ENCODE data around the gene DDAH1. TPM values are rescaled to one million over a fixed set of nuclear protein-coding genes. Genes with fewer than 3 reads are reported as not detected.

The DDAH1 gene
- total RNA-seq, 1 experiment from 2014 or later: 36.3 TPM

DNA sequence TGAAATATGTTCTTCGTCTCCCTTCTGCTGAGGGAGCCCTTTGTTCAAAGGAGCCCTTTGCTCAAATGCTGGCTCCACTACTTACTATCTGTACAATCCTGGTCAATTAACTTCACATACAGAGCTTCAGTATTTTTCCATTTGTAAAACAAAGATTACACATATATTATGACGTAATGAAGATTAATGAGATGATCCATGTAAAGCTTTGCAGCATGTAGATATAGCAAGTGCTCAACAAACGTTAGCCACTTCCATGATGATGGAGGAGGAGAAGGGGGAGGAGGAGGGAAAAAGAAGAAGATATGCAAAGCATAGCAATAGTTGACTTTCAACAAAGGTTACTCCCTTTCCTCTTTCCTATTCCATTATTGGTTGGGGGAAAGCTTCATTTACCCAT is 10.1 kb upstream of the DDAH1 start:
- no peak overlapping the region for H3K27ac ChIP-seq (ENCODE audit: insufficient read length, low read depth, low read length)
- H3K9me3 ChIP-seq (ENCODE audit: control insufficient read depth, low read depth, low read length): no peaks in the 10 kb centered on the region
- no peak overlapping the region for H2AFZ ChIP-seq (ENCODE audit: low read length)
- WGBS (ENCODE audit: extremely low coverage, insufficient read length, low lambda C conversion rate): no CpG with 5 or more reads among the region's 3 CpGs
- no peak overlapping the region for H3K27ac Mint-ChIP-seq
- H2BK5ac ChIP-seq (ENCODE audit: insufficient read length, low read length): no peak overlapping the region
- H4K20me1 ChIP-seq (ENCODE audit: control insufficient read depth, insufficient read depth, insufficient read length): no peaks in the 10 kb centered on the region
- no peaks in the 10 kb centered on the region for H3K23me2 ChIP-seq (ENCODE audit: insufficient read length, low read depth, low read length, poor library complexity, severe bottlenecking)
- H3K56ac ChIP-seq (ENCODE audit: insufficient read length, low read depth, low read length): no peak overlapping the region
- no peaks in the 10 kb centered on the region for H3K36me3 Mint-ChIP-seq (ENCODE audit: insufficient read depth in 1 of 3, low read depth in 3 of 3)
- H3K79me1 ChIP-seq (ENCODE audit: insufficient read depth, low read depth, low read length, poor library complexity, severe bottlenecking): no peaks in the 10 kb centered on the region
- H2BK20ac ChIP-seq (ENCODE audit: low read depth, low read length, poor library complexity, severe bottlenecking): no peak overlapping the region
- no peak overlapping the region for H3T11ph ChIP-seq (ENCODE audit: low read length)
- H3K27me3 Mint-ChIP-seq (ENCODE audit: low read depth): peaks cover 6% of the 10 kb centered on the region; the same call in 1 of the 2 replicates
- no peak overlapping the region for H4K5ac ChIP-seq (ENCODE audit: insufficient read length, low read depth, low read length)
- H2BK15ac ChIP-seq (ENCODE audit: low read depth, low read length): no peak overlapping the region
- no peaks in the 10 kb centered on the region for H3K9me3 Mint-ChIP-seq
- no peak overlapping the region for H3K4me3 Mint-ChIP-seq
- TF ChIP-seq, protein P1, sequence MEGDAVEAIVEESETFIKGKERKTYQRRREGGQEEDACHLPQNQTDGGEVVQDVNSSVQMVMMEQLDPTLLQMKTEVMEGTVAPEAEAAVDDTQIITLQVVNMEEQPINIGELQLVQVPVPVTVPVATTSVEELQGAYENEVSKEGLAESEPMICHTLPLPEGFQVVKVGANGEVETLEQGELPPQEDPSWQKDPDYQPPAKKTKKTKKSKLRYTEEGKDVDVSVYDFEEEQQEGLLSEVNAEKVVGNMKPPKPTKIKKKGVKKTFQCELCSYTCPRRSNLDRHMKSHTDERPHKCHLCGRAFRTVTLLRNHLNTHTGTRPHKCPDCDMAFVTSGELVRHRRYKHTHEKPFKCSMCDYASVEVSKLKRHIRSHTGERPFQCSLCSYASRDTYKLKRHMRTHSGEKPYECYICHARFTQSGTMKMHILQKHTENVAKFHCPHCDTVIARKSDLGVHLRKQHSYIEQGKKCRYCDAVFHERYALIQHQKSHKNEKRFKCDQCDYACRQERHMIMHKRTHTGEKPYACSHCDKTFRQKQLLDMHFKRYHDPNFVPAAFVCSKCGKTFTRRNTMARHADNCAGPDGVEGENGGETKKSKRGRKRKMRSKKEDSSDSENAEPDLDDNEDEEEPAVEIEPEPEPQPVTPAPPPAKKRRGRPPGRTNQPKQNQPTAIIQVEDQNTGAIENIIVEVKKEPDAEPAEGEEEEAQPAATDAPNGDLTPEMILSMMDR (conservative IDR thresholded peaks at IDR 0.05): no peak
- no peak overlapping the region for H3K14ac ChIP-seq (ENCODE audit: insufficient read depth, low read length)
- H3K4me1 Mint-ChIP-seq: peaks cover 9 to 15% of the 10 kb centered on the region in 2 experiments
- no peak overlapping the region for H2AK5ac ChIP-seq (ENCODE audit: insufficient read length, low read length)
- H3K79me2 ChIP-seq (ENCODE audit: insufficient read depth, low read length): no peaks in the 10 kb centered on the region
- no peak overlapping the region for H3K4me2 ChIP-seq (ENCODE audit: insufficient read depth, insufficient read length, low read length)
- H3K23ac ChIP-seq (ENCODE audit: insufficient read length, low read depth, low read length): no peak overlapping the region
- H4K8ac ChIP-seq (replicated peaks; ENCODE audit: insufficient read length, low read depth, low read length): no peak overlapping the region
- H3K27me3 ChIP-seq (ENCODE audit: insufficient read depth, low read length): no peaks in the 10 kb centered on the region
- H4K91ac ChIP-seq (ENCODE audit: insufficient read length, low read depth, low read length): no peak overlapping the region
- H2BK120ac ChIP-seq (ENCODE audit: low read depth, low read length, poor library complexity, severe bottlenecking): no peak overlapping the region
- no peak overlapping the region for H3K18ac ChIP-seq (ENCODE audit: insufficient read length, low read depth, low read length)
- no peak overlapping the region for H3K9ac ChIP-seq (ENCODE audit: extremely low read depth, insufficient read length, low read length)
- no peak overlapping the region for H2BK12ac ChIP-seq (ENCODE audit: insufficient read length, low read depth, low read length)
- H3K4ac ChIP-seq (ENCODE audit: low read depth, low read length): no peak overlapping the region
- H3K4me1 ChIP-seq (ENCODE audit: insufficient read depth, low read length): no peaks in the 10 kb centered on the region; the same call in 1 of the 2 replicates
- no peak for DNase-seq

Measured in H9 (cell line).